T-helper 2 cell (primary cell): ENCODE measurements around the gene TLE4.
"Not testable (repeated sequence)": the region's sequence is repeated elsewhere in the genome, so short reads cannot be mapped to it uniquely, and the experiment has no call there.

Experiments used
- DNase-seq, 5 experiments: peaks; one replicate each; pipeline versions ENCODE4 v3.0.0 to v3.0.0-alpha.2; 2012 to 2022

TLE4 gene

DNA sequence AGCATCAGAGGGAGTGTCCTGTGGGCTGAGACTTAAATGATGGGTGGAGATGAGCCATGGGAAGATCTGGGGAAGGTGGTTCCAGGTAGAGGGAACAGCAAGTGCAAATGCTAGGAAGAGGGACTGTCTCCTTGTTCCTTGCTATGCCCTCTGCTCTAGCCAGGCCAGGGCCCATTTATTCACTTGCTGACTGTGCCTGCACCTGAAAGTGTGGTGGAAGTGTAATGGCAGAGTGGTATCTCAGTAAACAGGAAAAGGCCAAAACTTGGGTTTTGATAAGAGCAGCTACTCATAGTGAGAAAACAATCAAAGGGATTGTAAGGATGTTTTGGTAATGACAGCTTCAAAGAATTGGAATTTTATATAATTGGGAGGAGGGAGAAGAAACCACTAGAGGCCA, 32.4 kb downstream of the TLE4 start:
- peak in 1 of 5 experiments; percentile 28 for DNase-seq

DNA sequence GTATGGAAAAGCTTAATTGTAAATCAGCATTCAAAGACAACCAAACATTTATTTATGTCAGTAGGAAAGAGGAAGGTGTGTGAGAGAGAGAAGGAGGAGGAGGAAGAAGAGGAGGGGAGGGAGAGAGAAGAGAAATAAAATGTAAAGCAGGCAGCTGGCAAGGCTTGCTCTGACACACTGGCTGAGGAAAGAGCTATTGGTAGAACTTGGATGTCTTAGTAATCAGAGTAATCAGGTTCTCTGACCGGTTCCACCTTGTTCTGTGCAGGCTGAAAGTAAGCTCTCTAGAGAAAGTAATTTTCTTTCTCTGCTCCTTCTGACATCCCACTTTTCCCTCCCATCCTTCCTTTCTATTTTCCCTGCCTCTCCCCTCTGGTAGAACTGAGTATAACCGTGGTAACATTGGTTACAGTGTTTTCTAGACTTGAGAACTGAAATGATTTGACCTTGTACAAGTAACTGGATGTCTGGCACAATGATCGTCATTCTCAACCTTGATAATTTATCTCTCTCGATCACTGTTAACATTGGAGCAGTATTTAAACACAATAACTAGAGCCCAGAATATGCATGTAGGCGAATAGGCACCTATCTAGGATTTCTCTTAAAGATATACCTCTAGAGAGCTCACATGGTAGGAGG, 33.3 kb downstream of the TLE4 start:
- no peak for DNase-seq

DNA sequence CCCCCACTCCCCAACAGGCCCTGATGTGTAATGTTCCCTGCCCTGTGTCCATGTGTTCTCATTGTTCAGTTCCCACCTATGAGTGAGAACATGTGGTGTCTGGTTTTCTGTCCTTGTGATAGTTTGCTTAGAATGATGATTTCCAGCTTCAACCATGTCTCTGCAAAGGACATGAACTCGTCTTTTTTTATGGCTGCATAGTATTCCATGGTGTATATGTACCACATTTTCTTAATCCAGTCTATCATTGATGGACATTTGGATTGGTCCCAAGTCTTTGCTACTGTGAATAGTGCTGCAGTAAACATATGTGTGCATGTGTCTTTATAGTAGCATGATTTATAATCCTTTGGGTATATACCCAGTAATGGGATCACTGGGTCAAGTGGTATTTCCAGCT, 34.8 kb downstream of the TLE4 start:
- DNase-seq: not testable (repeated sequence)

DNA sequence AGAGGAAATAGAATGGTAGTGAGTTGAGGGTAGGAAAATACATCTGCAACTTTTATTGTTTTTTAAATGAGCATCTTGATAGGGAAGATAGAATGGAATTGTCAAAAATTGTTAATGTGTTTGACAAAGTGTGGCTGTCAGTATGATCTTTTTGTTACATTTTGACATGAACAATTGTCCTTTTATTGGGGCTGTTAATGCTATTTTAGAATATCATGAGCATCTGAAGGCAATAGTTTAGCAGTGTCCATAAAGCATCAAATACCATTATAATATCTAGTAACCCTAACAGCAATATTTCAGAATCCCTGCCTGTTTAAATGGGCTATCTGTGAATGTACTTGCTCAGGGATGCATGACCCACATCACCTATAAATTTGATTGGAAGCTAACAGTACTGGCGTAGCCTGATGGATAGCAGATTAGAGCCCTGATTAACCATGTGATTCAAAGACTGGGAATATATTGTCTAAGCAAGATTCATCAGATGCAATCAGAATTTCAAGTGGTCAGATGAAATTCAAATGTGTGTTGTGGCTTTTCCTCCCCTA, 37.8 kb downstream of the TLE4 start:
- DNase-seq: no peak

- no peak for DNase-seq
Measured at GRCh38 chr9:79610019-79610631, 38.4 kb downstream of the TLE4 start.

DNA sequence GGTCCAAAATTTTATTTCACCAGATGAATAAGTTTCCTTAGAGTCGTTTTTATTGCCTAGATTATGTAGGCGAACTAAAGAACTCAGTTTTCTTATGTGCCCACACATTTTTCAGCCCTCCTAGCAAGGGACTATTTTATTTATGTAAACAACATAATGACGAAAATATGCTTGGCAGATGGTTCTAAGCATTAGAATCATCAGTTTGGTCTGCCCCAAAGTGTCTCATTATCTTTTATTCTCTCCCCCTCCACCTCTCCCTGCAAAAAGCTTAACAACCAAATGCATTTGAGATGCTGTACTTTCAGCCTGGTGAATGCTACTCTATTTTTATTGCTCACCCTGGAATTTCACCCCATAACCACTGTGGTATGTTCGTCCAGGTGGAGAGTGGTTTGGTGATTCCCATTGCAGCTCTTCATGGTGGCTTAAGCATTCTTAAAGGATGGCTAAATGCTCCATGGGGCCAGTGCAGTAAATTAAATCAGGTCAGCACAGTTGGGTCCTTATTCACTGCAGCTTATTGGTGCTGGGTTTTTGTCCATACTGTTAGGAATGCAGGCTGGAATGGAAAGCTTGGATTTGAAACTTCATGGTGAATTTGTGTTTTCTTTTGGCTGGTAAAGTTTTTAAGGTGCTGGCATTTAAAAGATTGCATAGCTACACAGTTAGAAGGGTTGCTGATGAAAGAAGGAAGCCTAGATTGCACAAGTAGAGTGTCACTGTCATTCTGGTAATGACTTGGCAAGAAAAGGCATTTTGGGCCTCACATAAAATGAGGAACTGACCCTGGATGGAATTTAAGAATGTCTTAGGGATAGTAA, 39.2 kb downstream of the TLE4 start:
- no peak for DNase-seq

GRCh38 chr9:79613145-79613544, 41.4 kb downstream of the TLE4 start:
- no peak for DNase-seq

GRCh38 chr9:79615038-79615437, 43.3 kb downstream of the TLE4 start:
- DNase-seq: no peak

GRCh38 chr9:79616013-79616412, 44.2 kb downstream of the TLE4 start:
- DNase-seq: no peak

- DNase-seq: no peak
Measured at GRCh38 chr9:79616971-79617370, 45.2 kb downstream of the TLE4 start.

DNA sequence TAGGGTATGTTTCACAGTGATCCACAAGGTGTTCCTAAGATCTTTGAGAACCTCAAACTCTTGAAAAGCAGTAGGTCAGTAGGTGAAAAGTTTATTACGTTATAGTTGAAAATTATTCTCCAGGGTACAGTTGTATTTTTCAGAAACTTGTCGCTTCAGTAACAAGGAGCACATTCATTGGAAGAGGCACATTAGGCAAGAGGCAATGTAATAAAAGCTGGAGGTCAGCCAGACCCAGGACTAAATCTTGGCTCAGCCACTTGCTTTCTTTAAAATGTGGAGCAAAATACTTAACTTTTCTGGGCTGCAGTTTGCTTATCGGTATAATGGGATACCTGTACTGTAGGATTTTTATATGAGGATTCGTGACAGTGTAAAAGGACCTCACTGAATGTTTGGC, 45.6 kb downstream of the TLE4 start:
- DNase-seq: no peak

DNA sequence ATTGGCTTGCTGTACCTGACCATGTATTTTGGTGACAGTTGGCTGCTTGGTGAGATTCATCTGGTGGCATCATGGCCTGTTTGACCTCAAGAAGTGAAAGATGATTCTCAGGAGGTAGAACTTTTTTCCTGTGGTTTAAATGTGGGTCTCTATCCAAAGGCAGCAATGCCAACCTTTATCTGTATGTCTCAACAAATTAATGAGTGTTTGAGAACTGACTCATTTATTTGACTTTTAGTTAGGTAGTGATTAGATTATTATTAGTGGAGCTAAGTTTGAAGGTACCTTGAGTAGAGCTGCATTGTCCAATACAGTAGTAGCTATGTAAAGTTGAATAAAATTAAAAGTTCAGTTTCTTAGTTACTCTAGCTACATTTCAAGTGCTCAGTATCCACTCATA, 48.2 kb downstream of the TLE4 start:
- no peak for DNase-seq

DNA sequence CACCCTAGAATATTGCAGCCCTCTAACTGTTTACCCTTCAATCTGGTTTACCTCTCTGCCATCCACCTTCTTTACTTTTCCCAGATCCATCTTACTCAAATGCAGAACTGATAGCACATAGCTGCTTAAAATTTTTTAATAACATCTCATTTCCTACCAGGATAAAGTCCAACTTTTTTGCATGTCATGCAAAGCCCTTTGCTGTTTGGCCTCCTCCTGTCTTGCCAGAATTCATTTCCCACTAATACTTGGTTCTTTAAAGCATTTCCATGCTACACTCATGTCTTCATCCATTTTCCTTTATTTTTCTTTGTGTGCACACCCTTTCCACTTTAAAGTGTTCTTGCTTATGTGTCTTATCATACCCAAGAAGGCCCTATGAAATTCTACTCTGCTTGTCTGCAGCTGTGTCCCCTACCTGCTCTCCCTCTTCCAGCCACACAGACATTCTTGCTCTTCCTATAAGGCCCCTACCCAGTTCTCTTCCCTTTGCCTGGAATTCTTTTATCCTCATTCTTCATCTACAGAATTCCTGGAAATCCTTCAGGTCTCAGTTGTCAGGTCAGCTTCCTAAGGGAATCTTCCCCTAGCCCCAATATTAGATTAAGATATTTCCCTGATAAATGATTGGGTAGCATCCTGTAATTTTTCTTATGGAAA, 50.3 kb downstream of the TLE4 start:
- DNase-seq: no peak

- DNase-seq: peak in 2 of 5 experiments; percentile 71 to 76
Measured at GRCh38 chr9:79623799-79624721, 52.3 kb downstream of the TLE4 start.

- DNase-seq: no peak
Measured at GRCh38 chr9:79629721-79630120, 58.0 kb downstream of the TLE4 start.

- DNase-seq: peak in 2 of 5 experiments; percentile 20 to 78
Measured at GRCh38 chr9:79630521-79631403, 59.0 kb downstream of the TLE4 start.

DNA sequence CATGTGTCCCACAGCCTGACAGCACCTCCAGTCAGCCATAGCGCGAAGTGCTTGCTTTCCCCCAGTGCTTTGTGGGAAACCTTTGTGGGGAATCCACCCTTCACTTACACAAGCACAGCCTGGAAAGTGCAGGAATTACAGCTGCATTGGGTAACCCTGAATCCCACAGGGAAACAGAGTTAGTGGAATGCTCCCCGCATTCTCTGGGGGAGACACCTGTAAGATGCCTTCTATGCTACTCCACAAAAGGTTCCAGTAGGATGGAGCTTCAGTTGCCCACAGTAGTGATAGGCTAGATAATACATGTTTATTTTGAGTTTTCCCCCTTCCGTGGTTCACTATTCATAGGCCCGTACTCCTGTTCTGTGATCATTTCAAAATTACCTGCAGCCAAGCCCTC, 60.3 kb downstream of the TLE4 start:
- no peak for DNase-seq

GRCh38 chr9:79632705-79633104, 60.9 kb downstream of the TLE4 start:
- no peak for DNase-seq

DNA sequence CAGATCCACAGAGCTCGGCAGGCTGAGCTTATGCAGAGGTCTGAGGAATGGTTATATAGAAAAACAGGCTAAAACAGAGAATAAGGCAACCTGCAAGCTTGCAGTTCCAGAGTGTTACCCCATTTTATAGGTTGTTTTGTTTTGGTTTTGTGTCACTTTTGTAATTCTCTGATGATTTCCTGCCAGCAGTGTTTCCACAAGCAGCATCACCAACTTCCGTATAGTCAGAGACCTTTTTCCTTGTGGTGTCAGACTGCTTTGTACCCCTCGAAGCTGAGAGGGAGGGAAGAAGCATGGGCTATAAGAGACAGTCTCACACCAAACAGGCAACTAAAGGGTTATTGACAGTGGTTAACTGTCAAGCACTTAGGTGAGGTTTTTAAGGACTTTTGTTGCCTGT, 61.8 kb downstream of the TLE4 start:
- peak in 1 of 5 experiments; percentile 26 for DNase-seq

DNA sequence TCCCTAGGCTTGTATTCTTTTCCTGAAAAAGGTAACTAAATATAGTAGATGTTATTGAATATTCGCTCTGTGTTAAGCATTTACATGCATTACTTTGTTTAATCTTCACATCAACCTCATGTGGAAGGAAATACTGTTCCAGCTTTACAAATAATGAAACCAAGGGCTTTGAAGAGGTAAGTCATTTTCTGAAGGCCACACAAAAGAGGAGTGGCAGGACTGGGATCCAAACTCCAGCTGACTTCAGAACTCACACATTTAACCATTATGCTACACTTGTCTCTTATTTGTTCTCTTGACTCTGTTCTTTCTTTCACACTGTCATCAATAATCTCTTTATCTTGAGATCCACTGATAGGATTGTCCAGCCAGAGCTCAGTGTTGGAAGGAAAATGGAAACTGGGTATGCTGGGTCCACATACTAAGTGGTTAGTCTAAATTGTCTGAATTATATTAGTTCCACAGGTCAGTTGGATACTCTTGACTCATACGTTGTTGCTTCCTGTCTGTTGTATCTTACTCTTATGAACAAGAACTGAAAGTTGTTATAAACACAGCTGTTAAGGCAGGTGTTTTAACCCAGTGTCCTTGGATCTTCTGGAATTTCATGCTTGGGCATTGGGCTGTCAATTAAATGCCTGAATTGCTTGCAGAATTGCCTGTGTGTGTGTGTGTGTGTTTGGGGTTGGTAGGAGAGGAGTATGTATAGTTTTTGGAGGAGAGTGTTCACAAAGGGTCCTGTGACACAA, 65.6 kb downstream of the TLE4 start:
- DNase-seq: peak in 1 of 5 experiments; percentile 47
